ENCODE measurements around the gene APOB. TPM values are rescaled to one million over a fixed set of nuclear protein-coding genes. Genes with fewer than 3 reads are reported as not detected.

Gene APOB
- total RNA-seq, 1 donor from 2014 or later: 9.1 TPM

DNA sequence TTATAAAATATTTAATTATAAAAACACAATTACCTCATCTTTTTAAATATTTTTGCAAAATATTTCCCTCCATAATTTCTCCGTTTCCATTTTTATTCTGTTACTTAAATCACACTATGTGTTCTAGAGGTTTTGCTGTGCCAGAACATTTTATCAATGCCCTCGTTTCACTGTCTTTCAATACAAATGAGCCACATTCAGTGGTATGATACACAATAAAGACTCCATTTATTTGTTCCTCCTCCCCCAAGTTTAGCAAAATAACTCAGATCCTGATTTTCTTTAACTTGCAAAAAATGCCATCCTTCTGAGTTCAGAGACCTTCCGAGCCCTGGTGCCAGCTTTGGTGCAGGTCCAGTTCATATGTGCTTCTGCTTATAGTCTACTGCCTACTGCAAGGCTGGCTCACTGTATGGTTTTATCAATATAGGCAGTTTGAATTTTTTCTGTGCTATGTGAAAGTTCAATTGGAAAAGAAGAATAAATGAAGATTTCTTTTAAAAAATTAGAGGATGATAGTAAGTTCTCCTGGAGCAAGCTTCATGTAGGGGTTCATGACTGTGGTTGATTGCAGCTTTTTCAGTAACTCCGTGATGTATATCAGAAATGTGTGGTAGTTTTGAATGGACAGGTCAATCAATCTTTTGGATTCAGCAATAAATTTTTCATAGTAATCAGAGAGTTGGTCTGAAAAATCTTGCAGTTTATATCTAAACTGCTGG is 42.5 kb downstream of the APOB start:
- no peak for DNase-seq
- intact Hi-C loops (cut with micrococcal nuclease): no loop called here
- H3K9me3 ChIP-seq (replicated peaks): no peaks in the 10 kb centered on the region
- H3K4me3 ChIP-seq: no peak overlapping the region
- no peaks in the 10 kb centered on the region for H3K27me3 ChIP-seq (ENCODE audit: low read depth)
- H3K27ac ChIP-seq (replicated peaks): no peak overlapping the region
- TF ChIP-seq, protein P1, sequence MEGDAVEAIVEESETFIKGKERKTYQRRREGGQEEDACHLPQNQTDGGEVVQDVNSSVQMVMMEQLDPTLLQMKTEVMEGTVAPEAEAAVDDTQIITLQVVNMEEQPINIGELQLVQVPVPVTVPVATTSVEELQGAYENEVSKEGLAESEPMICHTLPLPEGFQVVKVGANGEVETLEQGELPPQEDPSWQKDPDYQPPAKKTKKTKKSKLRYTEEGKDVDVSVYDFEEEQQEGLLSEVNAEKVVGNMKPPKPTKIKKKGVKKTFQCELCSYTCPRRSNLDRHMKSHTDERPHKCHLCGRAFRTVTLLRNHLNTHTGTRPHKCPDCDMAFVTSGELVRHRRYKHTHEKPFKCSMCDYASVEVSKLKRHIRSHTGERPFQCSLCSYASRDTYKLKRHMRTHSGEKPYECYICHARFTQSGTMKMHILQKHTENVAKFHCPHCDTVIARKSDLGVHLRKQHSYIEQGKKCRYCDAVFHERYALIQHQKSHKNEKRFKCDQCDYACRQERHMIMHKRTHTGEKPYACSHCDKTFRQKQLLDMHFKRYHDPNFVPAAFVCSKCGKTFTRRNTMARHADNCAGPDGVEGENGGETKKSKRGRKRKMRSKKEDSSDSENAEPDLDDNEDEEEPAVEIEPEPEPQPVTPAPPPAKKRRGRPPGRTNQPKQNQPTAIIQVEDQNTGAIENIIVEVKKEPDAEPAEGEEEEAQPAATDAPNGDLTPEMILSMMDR (IDR thresholded peaks at IDR 0.05; ENCODE audit: borderline replicate concordance): no peak
- no peaks in the 10 kb centered on the region for H3K4me1 ChIP-seq
- no peaks in the 10 kb centered on the region for H3K36me3 ChIP-seq

DNA sequence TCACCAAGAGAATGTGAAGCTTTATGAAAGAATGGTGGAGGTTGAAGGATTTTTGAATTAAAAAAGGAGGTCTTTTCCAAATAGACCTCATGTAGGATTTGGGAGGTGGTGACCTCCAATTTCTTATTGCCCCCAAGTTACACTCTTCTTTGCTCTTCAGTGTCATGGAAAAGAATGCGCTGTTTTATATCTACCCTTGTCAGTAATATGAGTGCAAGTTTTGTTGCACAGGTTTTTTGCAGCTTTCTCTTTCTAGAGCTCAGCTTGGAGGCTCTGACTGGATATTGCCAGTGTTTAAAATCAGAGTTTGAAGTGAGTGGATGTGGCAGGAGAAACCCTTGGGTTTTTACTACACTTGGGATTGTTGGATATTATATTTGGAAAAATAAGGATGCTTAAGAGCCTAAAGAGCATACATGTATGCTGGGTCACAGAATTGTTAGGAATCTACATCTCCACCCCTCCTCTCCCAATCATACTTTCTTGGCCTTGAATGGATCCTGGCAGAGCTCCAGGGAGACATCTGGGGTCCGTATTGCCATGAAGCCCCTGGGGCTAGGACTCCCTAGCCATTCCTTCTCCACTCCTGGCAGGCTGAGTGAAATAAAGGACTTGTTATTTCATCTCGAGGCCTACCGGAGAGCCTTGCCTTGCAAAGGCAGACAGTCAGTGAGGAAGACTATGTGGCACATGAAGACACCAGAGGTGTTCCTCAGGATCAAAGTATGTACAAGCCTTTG is 43.8 kb downstream of the APOB start:
- DNase-seq: no peak
- H3K27me3 ChIP-seq (ENCODE audit: low read depth): no peaks in the 10 kb centered on the region
- H3K27ac ChIP-seq (replicated peaks): no peak overlapping the region
- H3K4me1 ChIP-seq: no peaks in the 10 kb centered on the region
- intact Hi-C loops (cut with micrococcal nuclease): no loop called here
- H3K36me3 ChIP-seq: no peaks in the 10 kb centered on the region
- H3K9me3 ChIP-seq (replicated peaks): no peaks in the 10 kb centered on the region
- H3K4me3 ChIP-seq: no peak overlapping the region
- TF ChIP-seq, protein P1 (IDR thresholded peaks at IDR 0.05; ENCODE audit: borderline replicate concordance): no peak

DNA sequence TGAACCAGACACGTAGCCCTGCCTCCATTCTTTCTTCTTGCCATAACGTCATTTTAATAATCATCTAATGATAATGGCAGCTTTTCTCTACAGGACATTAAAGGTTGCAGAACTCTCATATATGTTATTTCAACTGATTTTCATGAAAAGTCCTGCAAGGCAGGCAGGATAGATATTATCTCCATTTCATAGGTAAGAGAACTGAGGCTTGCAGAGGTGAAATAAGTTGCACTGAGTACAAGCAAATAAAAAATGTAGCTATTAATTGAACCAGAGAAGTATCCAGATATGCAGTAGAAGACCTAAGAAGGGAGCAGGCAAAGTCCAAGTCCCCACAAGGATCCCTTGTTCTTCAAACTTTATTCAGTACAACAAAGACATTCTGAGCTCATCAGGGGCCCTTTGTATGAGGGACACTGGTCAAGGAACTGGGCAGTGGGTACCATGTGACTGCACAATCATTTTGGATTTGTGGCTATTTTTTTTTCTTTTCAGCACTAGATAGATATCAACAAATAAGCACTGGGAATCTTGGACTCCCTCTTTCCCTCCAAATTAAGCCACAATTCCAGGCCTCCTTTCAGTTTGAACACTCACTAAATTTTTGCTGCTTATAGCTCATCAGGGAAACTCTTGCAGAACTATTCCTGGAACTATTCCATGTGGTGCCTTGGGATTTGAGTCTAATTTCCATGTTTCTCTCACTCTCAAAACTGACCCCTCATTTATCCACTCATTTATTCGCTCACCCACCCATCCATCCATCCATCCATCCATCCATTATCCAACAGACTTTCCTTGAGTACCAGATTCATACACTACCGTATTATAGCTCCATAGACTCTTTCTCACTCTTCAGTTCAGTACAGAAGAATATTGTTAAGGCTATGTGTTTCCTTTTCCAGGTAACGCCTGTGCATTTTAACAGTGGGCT is 44.6 kb downstream of the APOB start:
- Histone ChIP-seq H3K36me3 (no peaks in the 10 kb centered on the region), H3K9me3 (replicated peaks) (no peaks in the 10 kb centered on the region), H3K27ac (replicated peaks) (no peak overlapping the region), H3K4me1 (no peaks in the 10 kb centered on the region), H3K27me3 (ENCODE audit: low read depth) (peaks cover 4% of the 10 kb centered on the region), H3K4me3 (no peak overlapping the region)
- intact Hi-C loops (cut with micrococcal nuclease): no loop called here
- TF ChIP-seq, protein P1 (IDR thresholded peaks at IDR 0.05; ENCODE audit: borderline replicate concordance): no peak
- no peak for DNase-seq

DNA sequence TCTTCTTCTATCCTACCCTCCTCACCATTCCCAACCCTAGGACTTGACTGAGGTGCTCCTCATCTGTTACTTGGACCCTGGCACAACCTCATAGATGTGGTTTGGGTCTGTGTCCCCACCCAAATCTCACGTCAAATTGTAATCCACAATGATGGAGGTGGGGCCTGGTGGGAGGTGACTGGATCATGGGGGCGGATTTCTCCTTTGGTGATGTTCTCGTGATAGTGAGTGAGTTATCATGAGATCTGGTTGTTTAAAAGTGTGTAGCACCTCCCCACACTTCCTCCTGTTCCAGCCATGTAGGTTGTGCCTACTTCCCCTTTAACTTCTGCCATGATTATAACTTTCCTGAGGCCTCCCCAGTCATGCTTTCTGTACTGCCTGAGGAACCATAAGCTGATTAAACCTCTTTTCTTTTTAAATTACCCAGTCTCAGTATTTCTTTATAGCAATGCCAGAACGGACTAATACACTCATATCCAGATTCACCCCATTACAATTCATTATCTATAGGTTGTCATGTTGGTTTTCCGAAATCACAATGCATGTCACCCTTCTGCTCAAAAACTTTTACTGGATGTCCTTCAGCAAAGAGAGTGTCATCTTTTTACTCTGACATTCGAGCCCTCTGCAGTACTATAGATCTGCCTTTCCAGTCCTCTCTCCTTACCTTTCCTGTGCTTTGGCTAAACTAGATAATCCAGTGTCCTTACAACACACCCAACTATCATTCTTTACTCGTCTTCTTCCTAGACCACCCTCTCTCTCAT is 45.7 kb downstream of the APOB start:
- H3K4me1 ChIP-seq: no peaks in the 10 kb centered on the region
- H3K27ac ChIP-seq (replicated peaks): no peak overlapping the region
- peaks cover 12% of the 10 kb centered on the region for H3K27me3 ChIP-seq (ENCODE audit: low read depth)
- DNase-seq: no peak
- H3K4me3 ChIP-seq: no peak overlapping the region
- H3K9me3 ChIP-seq (replicated peaks): no peaks in the 10 kb centered on the region
- no peaks in the 10 kb centered on the region for H3K36me3 ChIP-seq
- TF ChIP-seq, protein P1 (IDR thresholded peaks at IDR 0.05; ENCODE audit: borderline replicate concordance): no peak
- intact Hi-C loops (cut with micrococcal nuclease): no loop called here

DNA sequence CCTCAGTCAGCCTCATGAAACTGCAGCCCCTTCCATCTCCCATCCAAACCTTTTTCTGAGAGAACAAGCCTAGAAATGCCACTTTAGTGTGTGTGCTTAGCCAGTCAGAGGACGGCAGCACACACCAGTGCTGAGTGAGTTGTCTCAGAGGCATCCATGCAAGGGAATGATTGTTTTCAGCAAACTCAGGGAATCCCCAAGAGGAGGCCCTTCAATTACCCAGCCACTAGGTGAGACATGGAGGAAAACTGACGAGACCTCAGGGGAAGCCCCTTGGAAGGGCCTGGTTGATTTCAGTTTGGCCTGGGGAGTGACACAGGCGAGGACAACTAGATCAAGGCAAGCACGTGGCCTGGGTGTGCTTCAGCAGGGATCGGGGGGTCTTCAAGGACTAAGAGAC is 49.7 kb downstream of the APOB start:
- Histone ChIP-seq H3K27ac (replicated peaks) (no peak overlapping the region), H3K4me1 (no peaks in the 10 kb centered on the region), H3K27me3 (ENCODE audit: low read depth) (peaks cover 32% of the 10 kb centered on the region), H3K4me3 (no peak overlapping the region), H3K9me3 (replicated peaks) (no peaks in the 10 kb centered on the region), H3K36me3 (no peaks in the 10 kb centered on the region)
- DNase-seq: no peak
- intact Hi-C loops (cut with micrococcal nuclease): no loop called here
- TF ChIP-seq, protein P1 (IDR thresholded peaks at IDR 0.05; ENCODE audit: borderline replicate concordance): no peak

Measured in left ventricle myocardium inferior (tissue), 1 donor.